Measurements from ENCODE around the gene GRM2. TPM values are rescaled to one million over a fixed set of nuclear protein-coding genes. Genes with fewer than 3 reads are reported as not detected.

GRM2 gene
- total RNA-seq, 1 experiment from 2014 or later, result 1.9 TPM

GRCh38 chr3:51678186-51678585 lies 28.7 kb upstream of the GRM2 start:
- Histone ChIP-seq H3K4me1 (ENCODE audit: insufficient read depth, low read length) (peaks cover 1% of the 10 kb centered on the region; the same call in 1 of the 2 replicates), H4K8ac (replicated peaks; ENCODE audit: insufficient read length, low read depth, low read length) (no peak overlapping the region), H4K91ac (ENCODE audit: insufficient read length, low read depth, low read length) (no peak overlapping the region), H2BK12ac (ENCODE audit: insufficient read length, low read depth, low read length) (no peak overlapping the region), H3K23me2 (ENCODE audit: insufficient read length, low read depth, low read length, poor library complexity, severe bottlenecking) (no peaks in the 10 kb centered on the region), H3K14ac (ENCODE audit: insufficient read depth, low read length) (no peak overlapping the region), H3K56ac (ENCODE audit: insufficient read length, low read depth, low read length) (no peak overlapping the region), H3K27ac (ENCODE audit: insufficient read length, low read depth, low read length) (no peak overlapping the region), H3T11ph (ENCODE audit: low read length) (no peak overlapping the region), H2AK5ac (ENCODE audit: insufficient read length, low read length) (no peak overlapping the region), H2BK120ac (ENCODE audit: low read depth, low read length, poor library complexity, severe bottlenecking) (no peak overlapping the region), H4K5ac (ENCODE audit: insufficient read length, low read depth, low read length) (no peak overlapping the region), H3K4ac (ENCODE audit: low read depth, low read length) (no peak overlapping the region), H2BK15ac (ENCODE audit: low read depth, low read length) (no peak overlapping the region), H3K27me3 (ENCODE audit: insufficient read depth, low read length) (no peaks in the 10 kb centered on the region), H4K20me1 (ENCODE audit: control insufficient read depth, insufficient read depth, insufficient read length) (no peaks in the 10 kb centered on the region), H3K23ac (ENCODE audit: insufficient read length, low read depth, low read length) (no peak overlapping the region), H3K9me3 (ENCODE audit: control insufficient read depth, low read depth, low read length) (no peaks in the 10 kb centered on the region), H2BK5ac (ENCODE audit: insufficient read length, low read length) (no peak overlapping the region), H3K9ac (ENCODE audit: extremely low read depth, insufficient read length, low read length) (no peak overlapping the region), H3K79me2 (ENCODE audit: insufficient read depth, low read length) (no peaks in the 10 kb centered on the region), H2BK20ac (ENCODE audit: low read depth, low read length, poor library complexity, severe bottlenecking) (no peak overlapping the region), H3K79me1 (ENCODE audit: insufficient read depth, low read depth, low read length, poor library complexity, severe bottlenecking) (no peaks in the 10 kb centered on the region), H2AFZ (ENCODE audit: low read length) (no peak overlapping the region), H3K4me2 (ENCODE audit: insufficient read depth, insufficient read length, low read length) (no peak overlapping the region), H3K18ac (ENCODE audit: insufficient read length, low read depth, low read length) (no peak overlapping the region)
- WGBS (ENCODE audit: extremely low coverage, insufficient read length, low lambda C conversion rate), result no CpG with 5 or more reads among the region's 1 CpG
- H3K4me1 Mint-ChIP-seq, result peaks cover 17 to 19% of the 10 kb centered on the region in 2 experiments
- H3K9me3 Mint-ChIP-seq, result no peaks in the 10 kb centered on the region
- no peak for DNase-seq
- H3K27ac Mint-ChIP-seq, result no peak overlapping the region
- H3K27me3 Mint-ChIP-seq (ENCODE audit: low read depth), result no peaks in the 10 kb centered on the region; the same call in 1 of the 2 replicates
- H3K36me3 Mint-ChIP-seq (ENCODE audit: insufficient read depth in 1 of 3, low read depth in 3 of 3), result no peaks in the 10 kb centered on the region
- no peak overlapping the region for H3K4me3 Mint-ChIP-seq
- TF ChIP-seq, protein P1, sequence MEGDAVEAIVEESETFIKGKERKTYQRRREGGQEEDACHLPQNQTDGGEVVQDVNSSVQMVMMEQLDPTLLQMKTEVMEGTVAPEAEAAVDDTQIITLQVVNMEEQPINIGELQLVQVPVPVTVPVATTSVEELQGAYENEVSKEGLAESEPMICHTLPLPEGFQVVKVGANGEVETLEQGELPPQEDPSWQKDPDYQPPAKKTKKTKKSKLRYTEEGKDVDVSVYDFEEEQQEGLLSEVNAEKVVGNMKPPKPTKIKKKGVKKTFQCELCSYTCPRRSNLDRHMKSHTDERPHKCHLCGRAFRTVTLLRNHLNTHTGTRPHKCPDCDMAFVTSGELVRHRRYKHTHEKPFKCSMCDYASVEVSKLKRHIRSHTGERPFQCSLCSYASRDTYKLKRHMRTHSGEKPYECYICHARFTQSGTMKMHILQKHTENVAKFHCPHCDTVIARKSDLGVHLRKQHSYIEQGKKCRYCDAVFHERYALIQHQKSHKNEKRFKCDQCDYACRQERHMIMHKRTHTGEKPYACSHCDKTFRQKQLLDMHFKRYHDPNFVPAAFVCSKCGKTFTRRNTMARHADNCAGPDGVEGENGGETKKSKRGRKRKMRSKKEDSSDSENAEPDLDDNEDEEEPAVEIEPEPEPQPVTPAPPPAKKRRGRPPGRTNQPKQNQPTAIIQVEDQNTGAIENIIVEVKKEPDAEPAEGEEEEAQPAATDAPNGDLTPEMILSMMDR (conservative IDR thresholded peaks at IDR 0.05), result no peak
